HT1080 (cell line): ENCODE results near the gene SPC25. TPM values are rescaled to one million over a fixed set of nuclear protein-coding genes. Genes with fewer than 3 reads are reported as not detected.
"Not testable (repeated sequence)": the region's sequence is repeated elsewhere in the genome, so short reads cannot be mapped to it uniquely, and the experiment has no call there.

Experiments used
- DNase-seq: peaks from one replicate; pipeline ENCODE4 v3.0.0-alpha.2; 2015; ENCODE audit warnings: low read depth
- polyA plus RNA-seq, 2 experiments: library from polyadenylated mRNA; depleted of rRNA; stranded (reverse); fragments of >200 nt; gene quantifications; 2 replicates each; pipeline ENCODE4 v1.2.3, GENCODE V29; 2015
- total RNA-seq: library from RNA; depleted of rRNA; stranded (reverse); fragments of >200 nt; shearing (Covaris generic); gene quantifications from 2 replicates; pipeline ENCODE4 v1.2.3, GENCODE V29; 2014; rRNA removed

Gene SPC25
- total RNA-seq, result 16.6 and 27.1 TPM in 2 replicates
- 35.3 and 36.1 TPM in 2 replicates for polyA plus RNA-seq (2015; cell fraction: cytosol; rRNA removed)
- polyA plus RNA-seq (2015; cell fraction: nucleus; rRNA removed), result 17.8 and 21.6 TPM in 2 replicates

GRCh38 chr2:168890006-168890782 lies at the start of gene SPC25:
SPC25 (minus strand) TSS chr2:168890430; CDS start chr2:168889519, 911 bp downstream.
- peak; percentile 93 for DNase-seq

- DNase-seq, result no peak
These were observed 49.7 kb upstream of the SPC25 start for GRCh38 chr2:168939918-168940317.

DNA sequence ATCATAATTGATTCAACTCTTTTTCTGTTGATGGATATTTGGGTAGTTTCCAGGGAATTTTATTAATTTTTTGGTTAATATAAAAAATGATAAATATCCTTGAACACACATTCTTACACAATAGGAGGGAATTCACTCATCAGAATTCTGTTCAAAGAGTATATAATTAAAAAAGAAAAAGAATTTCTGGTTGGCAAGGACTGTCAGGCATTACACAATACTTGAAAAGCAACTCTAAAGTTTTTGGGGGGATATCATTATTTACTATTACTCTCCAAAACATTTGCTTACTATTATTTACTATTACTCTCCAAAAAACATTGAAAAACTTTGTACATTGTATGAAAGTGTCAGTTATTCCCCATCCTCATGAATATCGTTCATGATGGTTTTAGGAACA lies 48.8 kb upstream of the SPC25 start:
- DNase-seq, result no peak

- DNase-seq, result peak; percentile 71
These were observed 45.8 kb upstream of the SPC25 start for GRCh38 chr2:168935810-168936581.

DNA sequence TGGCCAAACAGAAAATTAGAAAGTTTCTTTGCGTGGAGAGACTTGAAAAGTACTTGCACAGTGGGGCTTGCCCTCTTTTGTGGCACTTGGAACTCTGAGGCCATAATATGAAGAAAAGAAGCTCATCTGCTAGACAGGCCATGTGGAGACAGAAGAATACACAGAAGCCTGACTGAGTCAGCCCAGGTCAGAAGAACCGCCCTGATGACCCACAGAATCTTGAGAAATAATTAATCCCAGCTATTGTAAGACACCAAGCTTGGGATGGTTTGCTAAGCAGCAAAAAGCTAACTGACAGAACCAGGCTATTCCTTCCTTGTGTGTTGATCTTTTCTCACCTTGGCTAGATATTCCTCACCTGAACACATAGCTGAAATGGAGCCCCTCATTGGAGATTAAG lies 44.6 kb upstream of the SPC25 start:
- DNase-seq, result no peak

GRCh38 chr2:168932174-168932573 lies 41.9 kb upstream of the SPC25 start:
- not testable (repeated sequence) for DNase-seq

GRCh38 chr2:168930242-168930641 lies 40.0 kb upstream of the SPC25 start:
- no peak for DNase-seq

DNA sequence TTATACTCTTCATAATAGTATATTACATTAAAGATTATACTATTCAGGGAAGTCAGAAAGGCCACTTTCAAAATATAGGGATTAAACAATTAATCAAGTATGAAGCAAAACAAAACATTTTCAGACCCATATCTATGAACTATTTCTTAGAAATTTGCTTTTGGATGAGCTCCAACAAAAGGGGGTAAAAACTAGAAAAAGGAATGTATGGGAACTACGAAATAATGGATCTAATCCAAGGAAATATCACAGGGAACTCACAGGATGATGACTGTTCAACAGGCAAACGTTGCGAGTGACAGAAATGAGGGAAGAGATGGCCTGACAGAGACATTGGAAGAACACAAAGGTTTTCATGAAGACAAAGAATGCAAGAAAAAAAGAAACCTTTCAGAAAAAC lies 38.8 kb upstream of the SPC25 start:
- DNase-seq, result no peak

DNA sequence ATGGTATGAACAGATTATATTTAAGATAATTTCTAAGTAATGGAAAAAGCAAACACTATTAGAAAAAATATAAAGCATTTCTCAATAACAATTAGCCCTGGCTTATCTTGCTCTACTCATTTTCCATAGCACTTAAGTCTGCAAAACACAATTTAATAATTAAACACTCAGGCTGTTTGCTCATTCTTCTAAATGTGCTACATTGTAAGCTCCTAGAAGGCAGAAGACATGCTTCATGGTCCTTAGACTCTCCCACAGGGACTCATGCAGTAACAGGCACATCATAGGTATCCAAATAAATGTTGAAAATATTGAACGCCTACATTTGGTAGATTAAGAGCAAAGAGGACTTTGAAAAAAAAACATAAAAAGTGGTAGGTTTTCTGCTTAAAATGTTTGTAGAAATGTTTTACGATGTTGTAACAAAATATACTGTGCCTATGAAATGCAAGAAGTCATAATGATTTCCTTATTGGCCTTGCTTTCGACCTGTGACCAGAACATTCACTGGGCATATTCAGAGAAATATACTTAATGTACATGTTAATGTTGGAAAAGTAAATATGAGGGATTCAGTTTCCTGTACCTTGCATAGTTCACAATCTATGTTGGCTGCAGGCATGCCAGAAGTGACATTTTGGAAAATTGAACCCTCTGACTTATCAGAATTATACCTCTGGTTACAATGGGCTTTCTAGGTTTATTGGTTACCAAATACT lies 38.0 kb upstream of the SPC25 start:
- no peak for DNase-seq

DNA sequence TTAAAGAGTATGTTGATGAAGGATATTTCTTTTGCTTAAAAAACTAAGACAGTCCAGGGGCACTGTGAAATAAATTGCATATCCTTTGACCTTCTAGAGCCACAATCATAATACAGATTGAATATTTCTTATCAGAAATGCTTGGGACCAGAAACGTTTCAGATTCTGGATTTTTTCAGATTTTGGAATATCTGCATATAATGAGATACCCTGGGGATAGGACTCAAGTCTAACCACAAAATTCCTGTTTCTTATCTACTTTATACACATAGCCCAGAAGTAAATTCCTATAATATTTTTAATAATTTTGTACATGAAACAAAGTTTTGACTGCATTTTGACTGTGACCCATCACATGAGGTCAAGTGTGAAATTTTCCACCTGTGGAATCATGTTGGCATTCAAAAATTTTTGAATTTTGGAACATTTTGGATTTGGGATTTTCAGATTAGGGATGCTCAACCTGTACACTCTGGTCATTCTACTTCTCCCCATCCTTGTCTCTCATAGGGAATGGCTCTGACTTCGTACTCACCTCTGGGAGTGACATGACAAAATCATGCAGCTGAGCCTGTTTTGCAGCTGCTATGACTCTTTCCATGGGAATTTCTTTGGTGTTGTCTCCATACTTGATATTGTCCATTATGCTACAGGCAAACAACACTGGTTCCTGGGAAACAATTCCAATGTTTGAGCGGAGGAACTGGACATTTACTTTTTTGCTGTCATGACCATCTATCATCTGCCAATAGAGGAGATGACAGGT lies 36.6 kb upstream of the SPC25 start:
- DNase-seq, result no peak

DNA sequence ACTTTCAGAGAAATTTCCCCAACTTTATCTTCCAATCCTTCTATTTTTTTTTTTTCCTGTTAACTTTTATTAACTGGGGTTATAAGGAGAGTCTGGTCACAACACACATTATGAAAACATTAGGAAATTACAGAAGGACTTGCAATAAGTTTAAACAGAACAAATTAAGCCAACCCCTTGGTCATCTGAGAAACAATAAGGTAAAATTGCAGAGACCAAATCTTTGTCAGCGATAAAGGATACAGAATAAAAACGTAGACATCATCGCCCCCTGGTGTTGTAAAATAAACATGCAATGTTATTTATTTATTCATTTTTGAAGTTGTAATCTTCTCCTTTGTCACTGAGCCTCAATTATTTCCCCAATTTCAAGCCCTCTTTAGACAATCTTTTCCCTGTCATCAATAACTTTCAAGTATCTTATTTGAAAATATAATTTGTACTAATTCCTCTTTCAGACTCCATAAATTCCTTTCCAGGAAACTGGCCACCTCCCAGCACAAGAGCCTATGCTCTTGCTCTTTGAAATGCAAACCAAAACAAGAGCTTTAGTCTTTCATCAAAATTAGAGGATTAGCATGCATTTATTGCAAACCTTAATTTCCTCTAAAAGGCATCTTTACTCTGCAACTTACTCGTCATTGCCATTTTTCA lies 30.4 kb upstream of the SPC25 start:
- peak; percentile 38 for DNase-seq

- no peak for DNase-seq
These were observed 26.1 kb upstream of the SPC25 start for GRCh38 chr2:168916331-168916675.

DNA sequence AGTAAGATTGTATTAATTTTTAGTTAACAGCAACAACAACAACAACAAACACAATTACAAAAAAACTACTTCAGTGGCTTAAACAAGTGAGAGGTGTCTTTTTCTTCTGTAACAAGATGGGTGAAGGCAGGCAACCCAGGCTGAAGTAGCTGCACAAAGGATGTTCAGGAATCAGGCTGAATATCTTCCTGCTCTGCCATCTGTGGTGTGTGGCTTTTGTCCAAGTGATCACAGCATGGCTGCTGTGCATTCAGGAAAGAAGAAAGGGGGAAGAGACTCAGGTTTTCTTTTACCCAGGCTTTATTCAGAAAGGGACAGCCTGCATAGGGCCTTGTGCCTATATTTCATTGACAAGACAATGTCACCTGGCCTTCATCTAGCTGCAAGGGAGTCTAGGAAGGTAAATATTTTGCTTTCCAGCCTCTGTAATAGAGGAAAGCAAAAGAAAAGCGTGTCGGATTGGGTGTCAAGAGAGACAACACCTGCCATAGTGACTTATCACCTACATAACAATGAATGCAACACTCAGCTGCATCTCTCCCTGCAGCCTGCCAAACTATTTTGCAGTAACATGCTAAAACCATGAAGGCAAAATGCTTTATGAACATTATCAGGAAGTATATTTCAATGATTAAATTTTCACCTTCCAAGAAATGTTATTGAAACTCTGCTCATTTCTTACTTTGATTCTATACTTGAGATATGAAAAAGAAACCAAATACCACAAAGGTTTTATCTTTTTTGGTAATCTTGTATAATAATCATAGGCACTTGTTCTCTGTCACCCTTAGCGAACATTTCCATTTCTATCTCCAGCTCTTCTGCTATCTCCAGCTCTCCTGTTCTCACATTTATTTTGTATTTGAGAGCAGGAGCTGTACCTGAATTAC lies 25.5 kb upstream of the SPC25 start:
- DNase-seq, result no peak

DNA sequence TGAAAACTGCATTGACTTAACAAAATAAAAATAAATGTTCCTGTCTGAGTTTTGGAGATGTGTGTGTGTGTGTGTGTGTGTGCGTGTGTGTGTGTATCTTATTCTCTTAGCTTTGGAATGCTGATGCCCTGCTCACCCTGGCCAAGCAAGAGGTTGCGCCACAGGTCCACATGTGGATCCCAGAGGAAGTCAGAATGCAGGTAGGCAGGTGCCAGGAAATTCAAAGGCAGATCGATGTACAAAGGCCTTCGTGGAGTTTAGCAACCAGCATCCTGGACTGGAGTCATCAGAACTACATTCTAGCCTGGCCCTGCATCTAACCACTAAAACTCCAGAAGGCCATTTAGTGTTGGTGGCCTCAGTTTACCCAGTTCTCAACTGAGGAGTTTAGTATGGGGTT lies 23.3 kb upstream of the SPC25 start:
- DNase-seq, result no peak

DNA sequence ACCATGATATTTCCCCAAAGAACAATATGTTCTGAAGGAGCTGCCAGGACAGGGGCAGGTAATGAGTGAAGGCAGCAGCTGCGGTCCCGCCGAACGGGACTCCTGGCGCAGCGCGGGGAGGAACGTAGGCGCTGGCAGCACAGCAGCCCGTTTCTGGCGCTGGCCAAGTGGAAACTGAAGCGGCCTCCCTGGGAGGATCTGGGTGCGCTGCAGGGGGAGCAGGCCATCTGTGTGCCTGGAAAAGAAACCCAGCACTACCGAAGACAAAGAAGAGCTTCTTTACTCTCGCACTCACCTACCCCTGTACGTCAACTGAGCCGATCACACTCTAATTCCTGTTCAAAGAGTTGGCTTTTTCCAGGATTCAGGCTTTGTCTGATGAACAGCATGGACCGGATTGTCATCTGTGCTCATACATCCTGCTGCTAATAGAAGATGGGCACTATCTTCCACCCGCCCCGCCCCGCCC lies 22.7 kb upstream of the SPC25 start:
- peak; percentile 10 for DNase-seq

DNA sequence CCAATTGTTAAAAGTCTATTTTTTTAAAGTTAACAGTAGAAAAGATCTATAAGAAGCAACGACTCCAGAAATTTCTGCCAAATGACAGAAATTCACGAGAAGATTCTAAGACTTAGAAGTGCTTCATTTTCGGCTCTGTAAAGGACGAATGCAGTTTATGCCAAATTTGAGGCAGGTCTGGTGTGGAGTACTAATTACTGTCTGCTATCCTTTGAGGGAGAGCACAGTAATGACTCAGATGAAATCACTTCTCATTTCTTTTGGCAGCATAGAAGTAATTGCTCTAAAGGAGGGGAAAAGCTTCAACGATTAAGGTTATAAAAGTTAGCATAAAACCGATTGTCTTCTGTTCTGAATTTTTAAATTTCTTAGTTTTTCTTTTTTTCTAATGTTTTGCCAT lies 22.2 kb upstream of the SPC25 start:
- no peak for DNase-seq

DNA sequence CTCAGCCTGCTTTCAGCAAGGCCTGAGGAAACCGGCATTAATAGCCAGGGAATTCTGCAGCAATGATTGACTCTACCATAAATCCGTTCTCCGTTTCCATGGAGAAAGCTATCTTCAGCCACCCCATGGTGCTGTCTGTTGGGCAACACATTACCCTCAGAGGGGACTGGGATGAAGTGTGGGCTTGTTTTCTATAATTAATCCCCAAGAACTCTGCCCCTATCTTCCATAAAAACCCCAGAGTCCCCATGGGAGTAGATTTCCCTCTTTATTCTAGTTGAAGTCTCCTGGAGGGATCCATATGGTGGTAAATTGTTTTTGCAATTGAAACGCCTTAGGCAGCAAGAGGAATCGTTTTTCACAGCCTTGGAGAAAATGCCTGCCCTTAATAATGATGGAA lies 20.1 kb upstream of the SPC25 start:
- DNase-seq, result no peak

DNA sequence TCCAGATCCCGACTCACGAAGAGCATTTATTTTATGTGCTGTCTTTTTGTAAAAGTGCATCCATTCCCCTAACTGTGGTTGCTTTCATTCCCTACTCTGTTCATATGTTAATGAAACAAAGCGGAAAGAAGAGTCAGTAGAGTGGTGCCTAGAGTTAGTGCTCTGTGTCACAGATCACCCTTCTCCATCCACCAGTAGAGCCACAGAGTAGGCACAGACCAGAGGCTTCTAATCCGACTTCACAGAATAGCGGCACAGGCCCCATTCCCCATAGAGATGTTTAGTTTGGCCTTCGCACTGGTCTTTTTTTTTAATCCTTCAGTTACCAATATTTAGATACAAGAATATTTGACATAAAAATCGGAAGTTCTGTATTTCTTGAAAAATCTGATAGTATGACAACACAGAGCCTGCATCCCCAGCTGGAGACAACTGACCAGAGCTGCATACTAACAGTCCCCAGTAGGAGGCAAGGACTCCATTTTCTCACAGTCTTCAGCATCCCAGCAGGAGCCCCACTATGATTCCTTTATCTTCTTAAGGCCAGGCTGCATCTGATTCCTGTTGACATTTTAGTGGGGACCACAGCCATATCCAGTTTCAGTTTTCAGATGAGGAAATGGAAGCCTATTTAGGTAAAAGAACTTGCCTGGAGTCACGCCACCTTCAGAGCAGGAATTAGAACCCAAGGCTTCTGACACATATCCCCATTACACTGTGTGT lies 17.9 kb upstream of the SPC25 start:
- DNase-seq, result no peak

- no peak for DNase-seq
These were observed 14.1 kb upstream of the SPC25 start for GRCh38 chr2:168904358-168904757.
